NCI-H2107 treated with DMSO at 0.1 percent for 48 hours (cell line): ENCODE measurements around the gene BCL2L2.

Source experiments
- DNase-seq: peaks from one replicate; lab custom pipeline; 2025; ENCODE audit not compliant: unreplicated experiment; lab: John Stamatoyannopoulos, UW

The BCL2L2 gene

GRCh38 chr14:23299211-23299957 lies 7.2 kb upstream of the BCL2L2 start:
- peak; percentile 13 for DNase-seq

GRCh38 chr14:23299986-23300686 lies 6.5 kb upstream of the BCL2L2 start:
- no peak for DNase-seq

GRCh38 chr14:23300687-23301223 lies 5.9 kb upstream of the BCL2L2 start:
- no peak for DNase-seq

GRCh38 chr14:23301288-23301968 lies 5.2 kb upstream of the BCL2L2 start:
- DNase-seq = peak; percentile 99

- no peak for DNase-seq
These were observed 4.7 kb upstream of the BCL2L2 start for GRCh38 chr14:23301969-23302289.

GRCh38 chr14:23302290-23303225 lies 4.1 kb upstream of the BCL2L2 start, which contains the start of gene PPP1R3E:
Gene PPP1R3E (minus strand): TSS chr14:23302859. CDS start chr14:23302576, 283 bp downstream.
- peak; percentile 71 for DNase-seq

- no peak for DNase-seq
These were observed 505 bp downstream of the BCL2L2 start for GRCh38 chr14:23307146-23307530.

- no peak for DNase-seq
These were observed 1.3 kb downstream of the BCL2L2 start for GRCh38 chr14:23307687-23308644.

GRCh38 chr14:23308721-23309445 lies 2.2 kb downstream of the BCL2L2 start:
- DNase-seq = no peak

GRCh38 chr14:23310546-23310945 lies 3.9 kb downstream of the BCL2L2 start:
- DNase-seq = no peak

- DNase-seq = no peak
These were observed 9.7 kb downstream of the BCL2L2 start for GRCh38 chr14:23316300-23316699.

- no peak for DNase-seq
These were observed 13.3 kb downstream of the BCL2L2 start for GRCh38 chr14:23319746-23320583.

- DNase-seq = peak; percentile 100
These were observed 14.2 kb downstream of the BCL2L2 start, which contains the start of gene PABPN1 for GRCh38 chr14:23320584-23321571. Gene PABPN1 (plus strand): TSS chr14:23321457. CDS start chr14:23321470, 13 bp downstream.

- no peak for DNase-seq
These were observed 15.2 kb downstream of the BCL2L2 start for GRCh38 chr14:23321572-23322547.
